Esophagus squamous epithelium (tissue), 5 donors: ENCODE results near the gene FOXP1. TPM values are rescaled to one million over a fixed set of nuclear protein-coding genes. Genes with fewer than 3 reads are reported as not detected.

ENCODE experiments used
- DNase-seq: peaks from one replicate; lab custom pipeline; 2025; lab: John Stamatoyannopoulos, UW
- H3K27ac ChIP-seq, 4 donors: fragments of 200-600 bp; sonication (generic); one replicate each; pipeline ENCODE4 v1.5.1; 2016 to 2019; ENCODE audit warnings: mild to moderate bottlenecking in 1 of 4
- H3K27me3 ChIP-seq, 4 donors: fragments of 200-600 bp; sonication (generic); 1 replicate in 3 of 4; 2 replicates in 1 of 4; pipeline versions ENCODE4 v1.5.1 to v1.6.0; 2017 to 2021; ENCODE audit warnings: antibody characterized with exemption in 1 of 4
- H3K36me3 ChIP-seq, 3 donors: fragments of 200-600 bp; sonication (generic); one replicate each; pipeline ENCODE4 v1.5.1; 2016 to 2019
- H3K4me1 ChIP-seq, 3 donors: fragments of 200-600 bp; sonication (generic); one replicate each; pipeline ENCODE4 v1.5.1; 2017 to 2019
- H3K4me3 ChIP-seq, 4 donors: fragments of 200-600 bp; sonication (generic); 1 replicate in 3 of 4; 2 replicates in 1 of 4; pipeline ENCODE4 v1.5.1; 2016 to 2019; ENCODE audit warnings: mild to moderate bottlenecking in 2 of 4, moderate library complexity in 1 of 4
- H3K9me3 ChIP-seq, 3 donors: fragments of 200-600 bp; sonication (generic); one replicate each; pipeline ENCODE4 v1.5.1; 2016 to 2019
- CTCF ChIP-seq, 6 experiments: fragments of 450-650 bp in 4 of 6; fragments of 200-600 bp in 2 of 6; sonication (generic) in 2 of 6; IDR thresholded peaks; one replicate each; pipeline ENCODE4 v1.5.1; 2016 to 2019; ENCODE audit warnings: antibody characterized with exemption in 6 of 6, mild to moderate bottlenecking in 4 of 6, moderate library complexity in 4 of 6
- POLR2A ChIP-seq, 4 donors: fragments of 450-650 bp; IDR thresholded peaks; one replicate each; pipeline ENCODE4 v1.6.1; 2017; ENCODE audit warnings: antibody characterized with exemption in 4 of 4, mild to moderate bottlenecking in 4 of 4, moderate library complexity in 3 of 4
- WGBS, 2 donors: methylation state at CpG; one replicate each; pipeline ENCODE4 v1.1.5; 2018; 5-methylcytosine and 5-hydroxymethylcytosine counted together
- intact Hi-C: fragments of 100-400 bp; cut with DNase I; formaldehyde crosslinking; loops from one replicate; pipeline ENCODE4 v1.15.0; 2022
- total RNA-seq, 4 donors: library from RNA; depleted of rRNA; stranded (reverse); fragments of >200 nt; gene quantifications; one replicate each; pipeline ENCODE4 v1.1.0, GENCODE V29; 2016
- donor health status: DM: yes; HTN: yes; CAD: no.

The FOXP1 gene
- total RNA-seq, 4 donors from 2014 or later, result 49.1 to 124 (median 61.1) TPM

GRCh38 chr3:71593106-71593505, 9.6 kb upstream of the FOXP1 start:
- WGBS, 2 donors, result 75 to 94% methylated on average over 3 of the region's 3 CpGs
- intact Hi-C loops, result loop anchor here (10.0 kb wide), 2 partner anchors 588 to 1048 kb away; no protein-coding TSS in a partner anchor
- Histone ChIP-seq H3K4me3 (no peak overlapping the region), H3K36me3 (no peaks in the 10 kb centered on the region), H3K27me3 (no peaks in the 10 kb centered on the region), H3K4me1 (no peaks in the 10 kb centered on the region), H3K9me3 (no peaks in the 10 kb centered on the region), H3K27ac (no peak overlapping the region)
- DNase-seq, result no peak
- TF ChIP-seq CTCF (IDR thresholded peaks at IDR 0.05) (no peak), POLR2A (IDR thresholded peaks at IDR 0.05) (no peak)

GRCh38 chr3:71591101-71591500, 7.6 kb upstream of the FOXP1 start:
- H3K4me3 ChIP-seq, result no peak overlapping the region
- intact Hi-C loops, result loop anchor here (10.0 kb wide), 2 partner anchors 586 to 1046 kb away; no protein-coding TSS in a partner anchor
- H3K36me3 ChIP-seq, result no peaks in the 10 kb centered on the region
- no peak overlapping the region for H3K27ac ChIP-seq
- no peak for TF ChIP-seq POLR2A (IDR thresholded peaks at IDR 0.05)
- TF ChIP-seq CTCF (IDR thresholded peaks at IDR 0.05), result no peak
- H3K27me3 ChIP-seq, result no peaks in the 10 kb centered on the region
- WGBS, 2 donors, result 94 to 100% methylated on average over 2 of the region's 2 CpGs
- no peak for DNase-seq
- H3K4me1 ChIP-seq, result peaks cover 0 to 4% (median 4%) of the 10 kb centered on the region in 3 donors
- H3K9me3 ChIP-seq, result no peaks in the 10 kb centered on the region

GRCh38 chr3:71589132-71589531, 5.6 kb upstream of the FOXP1 start:
- TF ChIP-seq CTCF (IDR thresholded peaks at IDR 0.05), result no peak
- no peak for TF ChIP-seq POLR2A (IDR thresholded peaks at IDR 0.05)
- Histone ChIP-seq H3K27ac (no peak overlapping the region), H3K36me3 (no peaks in the 10 kb centered on the region), H3K9me3 (no peaks in the 10 kb centered on the region), H3K27me3 (no peaks in the 10 kb centered on the region), H3K4me1 (peaks cover 0 to 24% (median 6%) of the 10 kb centered on the region in 3 donors), H3K4me3 (no peak overlapping the region)
- WGBS, 2 donors, result 28 to 67% methylated on average over 2 of the region's 2 CpGs
- intact Hi-C loops, result loop anchor here (10.0 kb wide), 1 partner anchor 514 kb away; no protein-coding TSS in a partner anchor
- DNase-seq, result no peak

- WGBS, 2 donors, result 73 to 88% methylated on average over 3 of the region's 3 CpGs
Observed at GRCh38 chr3:71587958-71588357, 4.4 kb upstream of the FOXP1 start.

More at GRCh38 chr3:71587958-71588357, 4.4 kb upstream of the FOXP1 start:
- no peak for DNase-seq
- Histone ChIP-seq H3K4me1 (peaks cover 0 to 24% (median 6%) of the 10 kb centered on the region in 3 donors), H3K36me3 (no peaks in the 10 kb centered on the region), H3K27ac (no peak overlapping the region), H3K27me3 (no peaks in the 10 kb centered on the region), H3K4me3 (no peak overlapping the region), H3K9me3 (no peaks in the 10 kb centered on the region)
- TF ChIP-seq POLR2A (IDR thresholded peaks at IDR 0.05) (no peak), CTCF (IDR thresholded peaks at IDR 0.05) (no peak)
- intact Hi-C loops, result loop anchor here (10.0 kb wide), 1 partner anchor 513 kb away; no protein-coding TSS in a partner anchor
